ENCODE results near the gene IGF2BP2. TPM values are rescaled to one million over a fixed set of nuclear protein-coding genes. Genes with fewer than 3 reads are reported as not detected.

IGF2BP2 gene
- total and polyA plus RNA-seq, 11 donors, result 5.9 to 21.8 (median 16.8) TPM

- ATAC-seq (no peak), DNase-seq (no peak)
- Histone ChIP-seq H3K27me3 (no peaks in the 10 kb centered on the region), H3K36me3 (no peaks in the 10 kb centered on the region), H3K4me3 (no peak overlapping the region), H3K9me3 (no peaks in the 10 kb centered on the region), H3K4me1 (peaks cover 0 to 12% (median 0%) of the 10 kb centered on the region in 12 donors), H3K27ac (no peak overlapping the region)
- WGBS, 4 donors, result 57 to 72% (median 66%) methylated on average over 8 of the region's 8 CpGs
- intact Hi-C loops (cut with DNase I), result no loop called here
- no peak for TF ChIP-seq POLR2A (IDR thresholded peaks at IDR 0.05)
- TF ChIP-seq, protein P1, sequence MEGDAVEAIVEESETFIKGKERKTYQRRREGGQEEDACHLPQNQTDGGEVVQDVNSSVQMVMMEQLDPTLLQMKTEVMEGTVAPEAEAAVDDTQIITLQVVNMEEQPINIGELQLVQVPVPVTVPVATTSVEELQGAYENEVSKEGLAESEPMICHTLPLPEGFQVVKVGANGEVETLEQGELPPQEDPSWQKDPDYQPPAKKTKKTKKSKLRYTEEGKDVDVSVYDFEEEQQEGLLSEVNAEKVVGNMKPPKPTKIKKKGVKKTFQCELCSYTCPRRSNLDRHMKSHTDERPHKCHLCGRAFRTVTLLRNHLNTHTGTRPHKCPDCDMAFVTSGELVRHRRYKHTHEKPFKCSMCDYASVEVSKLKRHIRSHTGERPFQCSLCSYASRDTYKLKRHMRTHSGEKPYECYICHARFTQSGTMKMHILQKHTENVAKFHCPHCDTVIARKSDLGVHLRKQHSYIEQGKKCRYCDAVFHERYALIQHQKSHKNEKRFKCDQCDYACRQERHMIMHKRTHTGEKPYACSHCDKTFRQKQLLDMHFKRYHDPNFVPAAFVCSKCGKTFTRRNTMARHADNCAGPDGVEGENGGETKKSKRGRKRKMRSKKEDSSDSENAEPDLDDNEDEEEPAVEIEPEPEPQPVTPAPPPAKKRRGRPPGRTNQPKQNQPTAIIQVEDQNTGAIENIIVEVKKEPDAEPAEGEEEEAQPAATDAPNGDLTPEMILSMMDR (IDR thresholded peaks at IDR 0.05), result no peak
Measured at GRCh38 chr3:185716436-185717108, 108.3 kb downstream of the IGF2BP2 start.

GRCh38 chr3:185715091-185715490 is 109.8 kb downstream of the IGF2BP2 start:
- peaks cover 0 to 12% (median 0%) of the 10 kb centered on the region in 12 donors for H3K4me1 ChIP-seq
- 42 to 50% (median 48%) methylated on average over 8 of the region's 8 CpGs for WGBS, 4 donors
- no peaks in the 10 kb centered on the region for H3K36me3 ChIP-seq
- H3K27ac ChIP-seq, result no peak overlapping the region
- no peaks in the 10 kb centered on the region for H3K27me3 ChIP-seq
- ATAC-seq, result no peak
- no peak for TF ChIP-seq POLR2A (IDR thresholded peaks at IDR 0.05)
- TF ChIP-seq, protein P1 (IDR thresholded peaks at IDR 0.05), result no peak
- no peak overlapping the region for H3K4me3 ChIP-seq
- H3K9me3 ChIP-seq, result no peaks in the 10 kb centered on the region
- DNase-seq, result no peak
- intact Hi-C loops (cut with DNase I), result no loop called here

DNA sequence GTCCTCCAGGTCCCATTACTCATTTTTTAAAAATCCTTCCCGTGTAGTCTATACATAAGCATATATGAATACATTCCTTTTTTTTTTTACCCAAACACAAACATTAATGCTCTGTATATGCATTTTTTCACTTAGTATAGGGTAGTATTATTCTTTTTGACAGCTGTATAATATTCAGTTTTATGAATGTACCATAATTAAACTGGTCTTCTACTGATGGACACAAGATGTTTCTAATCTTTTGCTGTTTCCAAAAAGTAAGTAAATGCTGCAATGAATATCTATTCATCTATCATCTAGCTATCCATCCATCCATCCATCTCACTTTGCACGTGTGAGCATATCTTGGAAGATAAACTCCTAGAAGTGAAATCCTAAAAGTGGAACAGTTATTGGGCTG is 110.8 kb downstream of the IGF2BP2 start:
- Histone ChIP-seq H3K4me1 (peaks cover 0 to 16% (median 0%) of the 10 kb centered on the region in 12 donors), H3K27me3 (no peaks in the 10 kb centered on the region), H3K36me3 (no peaks in the 10 kb centered on the region), H3K27ac (no peak overlapping the region), H3K9me3 (no peaks in the 10 kb centered on the region), H3K4me3 (no peak overlapping the region)
- WGBS, 4 donors, result 91 to 96% (median 93%) methylated on average over 2 of the region's 2 CpGs
- ATAC-seq, result no peak
- DNase-seq, result no peak
- intact Hi-C loops (cut with DNase I), result no loop called here
- TF ChIP-seq POLR2A (IDR thresholded peaks at IDR 0.05), result no peak
- TF ChIP-seq, protein P1 (IDR thresholded peaks at IDR 0.05), result no peak

GRCh38 chr3:185713015-185713414 is 111.8 kb downstream of the IGF2BP2 start:
- H3K4me3 ChIP-seq, result no peak overlapping the region
- H3K4me1 ChIP-seq, result peaks cover 0 to 17% (median 0%) of the 10 kb centered on the region in 12 donors
- 94 to 100% (median 100%) methylated on average over 1 of the region's 1 CpG for WGBS, 4 donors
- no peaks in the 10 kb centered on the region for H3K36me3 ChIP-seq
- ATAC-seq (no peak), DNase-seq (no peak)
- intact Hi-C loops (cut with DNase I), result no loop called here
- no peak overlapping the region for H3K27ac ChIP-seq
- no peaks in the 10 kb centered on the region for H3K27me3 ChIP-seq
- H3K9me3 ChIP-seq, result no peaks in the 10 kb centered on the region
- no peak for TF ChIP-seq POLR2A (IDR thresholded peaks at IDR 0.05)
- TF ChIP-seq, protein P1 (IDR thresholded peaks at IDR 0.05), result no peak
